Calu3 (cell line): ENCODE measurements around the gene TAS2R20. TPM values are rescaled to one million over a fixed set of nuclear protein-coding genes. Genes with fewer than 3 reads are reported as not detected.

ENCODE experiments used
- BruUV-seq: library from RNA; stranded (reverse); fragments of 400-500 nt; replicated peaks from 2 replicates; lab custom pipeline; 2021; lab: Mats Ljungman, UMichigan
- CTCF ChIA-PET: fragments of 300-600 bp; sonication (Branson Sonifier 250); formaldehyde crosslinking; loops from one replicate; lab custom pipeline; 2022; ENCODE audit warnings: antibody characterized with exemption; lab: Charles Lee
- DNase-seq: peaks from one replicate; pipeline ENCODE4 v3.0.0; 2022
- H3K27ac Mint-ChIP-seq: one replicate; pipeline ENCODE4 v1.8.0; 2022; ENCODE audit warnings: mixed read lengths; ENCODE audit not compliant: unreplicated experiment
- H3K27me3 Mint-ChIP-seq: one replicate; pipeline ENCODE4 v1.8.0; 2022; ENCODE audit warnings: mixed read lengths; ENCODE audit not compliant: unreplicated experiment
- H3K36me3 Mint-ChIP-seq: one replicate; pipeline ENCODE4 v1.8.0; 2022; ENCODE audit warnings: mild to moderate bottlenecking, moderate library complexity, mixed read lengths; ENCODE audit not compliant: insufficient read depth, unreplicated experiment
- H3K4me1 Mint-ChIP-seq: one replicate; pipeline ENCODE4 v1.8.0; 2022; ENCODE audit warnings: mild to moderate bottlenecking, low read depth, mixed read lengths; ENCODE audit not compliant: unreplicated experiment
- H3K4me3 Mint-ChIP-seq: one replicate; pipeline ENCODE4 v1.8.0; 2022; ENCODE audit warnings: mild to moderate bottlenecking, low read depth, moderate library complexity, mixed read lengths; ENCODE audit not compliant: unreplicated experiment
- H3K9me3 Mint-ChIP-seq: one replicate; pipeline ENCODE4 v1.8.0; 2022; ENCODE audit warnings: low read depth, mixed read lengths; ENCODE audit not compliant: unreplicated experiment
- CTCF ChIP-seq: fragments of 200-600 bp; IDR thresholded peaks from one replicate; pipeline ENCODE4 v1.8.0; 2022; ENCODE audit warnings: antibody characterized with exemption; ENCODE audit not compliant: unreplicated experiment
- intact Hi-C: fragments of 100-400 bp; cut with micrococcal nuclease; formaldehyde crosslinking; loops from one replicate; pipeline ENCODE4 v1.10.0; 2022; ENCODE audit not compliant: unreplicated experiment
- total RNA-seq: library from RNA; stranded (reverse); gene quantifications from 2 replicates; pipeline ENCODE4 v1.2.3, GENCODE V29; 2022

TAS2R20 gene
- total RNA-seq, 1 experiment from 2014 or later: 3.3 TPM

- TF ChIP-seq CTCF: no peak
- Mint-ChIP-seq H3K9me3 (peaks cover 7% of the 10 kb centered on the region), H3K4me3 (no peak overlapping the region), H3K27me3 (no peaks in the 10 kb centered on the region), H3K36me3 (no peaks in the 10 kb centered on the region), H3K4me1 (peaks cover 16% of the 10 kb centered on the region), H3K27ac (peak overlapping the region; percentile 33)
- BruUV-seq: no TSS peak
- CTCF ChIA-PET: no interaction called here
- intact Hi-C loops: no loop called here
- DNase-seq: no peak
These were observed 42.0 kb downstream of the TAS2R20 start for GRCh38 chr12:10956085-10956484.

- CTCF ChIA-PET: no interaction called here
- DNase-seq: no peak
- TF ChIP-seq CTCF: no peak
- H3K27ac Mint-ChIP-seq: no peak overlapping the region
- H3K27me3 Mint-ChIP-seq: no peaks in the 10 kb centered on the region
- H3K4me3 Mint-ChIP-seq: no peak overlapping the region
- H3K9me3 Mint-ChIP-seq: peaks cover 7% of the 10 kb centered on the region
- no peaks in the 10 kb centered on the region for H3K36me3 Mint-ChIP-seq
- peaks cover 16% of the 10 kb centered on the region for H3K4me1 Mint-ChIP-seq
- intact Hi-C loops: no loop called here
- BruUV-seq: no TSS peak
These were observed 45.5 kb downstream of the TAS2R20 start for GRCh38 chr12:10952645-10953044.

Other genes with a start within 250 kb of the TAS2R20 start
- not detected in 2 replicates for gene TAS2R7, start 195.7 kb downstream of the TAS2R20 start, total RNA-seq
- not detected in 2 replicates for gene TAS2R8, start 191.0 kb downstream of the TAS2R20 start, total RNA-seq
- gene TAS2R9, start 188.1 kb downstream of the TAS2R20 start, total RNA-seq: not detected in 2 replicates
- 1.5 and 1.7 TPM in 2 replicates for gene TAS2R10, start 171.9 kb downstream of the TAS2R20 start, total RNA-seq
- 3.1 and 4.7 TPM in 2 replicates for gene PRR4, start 148.8 kb downstream of the TAS2R20 start, total RNA-seq
- 12.4 and 21.9 TPM in 2 replicates for gene PRH1, start 114.0 kb downstream of the TAS2R20 start, total RNA-seq
- 1.8 and 2.5 TPM in 2 replicates for gene TAS2R13, start 88.7 kb downstream of the TAS2R20 start, total RNA-seq
- not detected in 2 replicates for gene PRH2, start 69.1 kb downstream of the TAS2R20 start, total RNA-seq
- 2.9 TPM in 2 replicates for gene TAS2R14, start 59.0 kb downstream of the TAS2R20 start, total RNA-seq
- 1.8 TPM in 2 replicates for gene TAS2R50, start 11.4 kb downstream of the TAS2R20 start, total RNA-seq
- 3.2 and 4.5 TPM in 2 replicates for gene TAS2R19, start 24.3 kb upstream of the TAS2R20 start, total RNA-seq
- 3.6 and 4.1 TPM in 2 replicates for gene TAS2R31, start 33.1 kb upstream of the TAS2R20 start, total RNA-seq
- 1.1 and 2.2 TPM in 2 replicates for gene TAS2R46, start 64.0 kb upstream of the TAS2R20 start, total RNA-seq
- gene TAS2R43, start 94.0 kb upstream of the TAS2R20 start, total RNA-seq: 1.7 and 1.8 TPM in 2 replicates
- gene TAS2R30, start 136.3 kb upstream of the TAS2R20 start, total RNA-seq: 2.8 and 3.5 TPM in 2 replicates
- 9.7 and 11.0 TPM in 2 replicates for gene SMIM10L1, start 172.9 kb upstream of the TAS2R20 start, total RNA-seq
- not detected in 2 replicates for gene TAS2R42, start 188.6 kb upstream of the TAS2R20 start, total RNA-seq